Medulla oblongata (tissue), 1 donor: ENCODE data around the gene CCDC142.
"Not testable (repeated sequence)": the region's sequence is repeated elsewhere in the genome, so short reads cannot be mapped to it uniquely, and the experiment has no call there.

ENCODE experiments used
- DNase-seq: peaks from one replicate; pipeline ENCODE4 v3.0.0-alpha.2; 2015; ENCODE audit errors: extremely low spot score

The CCDC142 gene

GRCh38 chr2:74498500-74499266 lies 15.9 kb upstream of the CCDC142 start:
- no peak for DNase-seq

DNA sequence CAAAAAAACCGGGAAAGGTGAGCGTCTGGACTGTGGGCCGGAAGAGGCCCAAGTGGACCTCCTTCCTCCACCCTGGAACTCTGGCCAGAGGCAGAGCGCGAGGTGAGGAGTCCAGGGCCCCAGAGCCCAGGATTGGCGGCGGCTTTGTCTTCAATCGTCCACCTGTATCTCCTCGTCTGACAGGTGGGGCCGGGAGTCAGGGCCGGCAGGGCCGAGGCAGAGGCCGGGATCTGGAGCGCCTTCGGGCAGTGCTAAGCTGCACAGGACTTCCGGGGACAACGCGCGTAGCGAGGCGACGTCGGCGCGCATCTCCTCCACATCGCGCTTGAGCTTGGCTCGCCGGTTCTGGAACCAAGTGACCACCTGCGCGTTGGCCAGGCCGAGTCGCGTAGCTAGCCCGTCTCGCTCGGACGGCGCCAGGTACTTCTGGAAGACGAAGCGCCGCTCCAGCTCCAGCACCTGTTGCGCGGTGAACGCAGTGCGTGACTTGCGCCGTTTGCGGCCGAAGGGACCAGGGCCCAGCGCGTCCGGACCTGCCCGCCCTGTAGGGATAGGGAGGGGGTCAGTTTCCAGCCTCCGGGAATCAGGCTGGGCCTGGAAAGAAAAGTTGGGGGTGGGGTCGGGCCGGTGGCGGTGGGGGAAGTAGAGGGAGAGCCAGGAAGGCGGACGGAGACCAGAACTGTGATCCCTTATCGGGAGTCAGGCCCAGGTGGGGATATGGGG lies 15.1 kb upstream of the CCDC142 start:
- no peak for DNase-seq

DNA sequence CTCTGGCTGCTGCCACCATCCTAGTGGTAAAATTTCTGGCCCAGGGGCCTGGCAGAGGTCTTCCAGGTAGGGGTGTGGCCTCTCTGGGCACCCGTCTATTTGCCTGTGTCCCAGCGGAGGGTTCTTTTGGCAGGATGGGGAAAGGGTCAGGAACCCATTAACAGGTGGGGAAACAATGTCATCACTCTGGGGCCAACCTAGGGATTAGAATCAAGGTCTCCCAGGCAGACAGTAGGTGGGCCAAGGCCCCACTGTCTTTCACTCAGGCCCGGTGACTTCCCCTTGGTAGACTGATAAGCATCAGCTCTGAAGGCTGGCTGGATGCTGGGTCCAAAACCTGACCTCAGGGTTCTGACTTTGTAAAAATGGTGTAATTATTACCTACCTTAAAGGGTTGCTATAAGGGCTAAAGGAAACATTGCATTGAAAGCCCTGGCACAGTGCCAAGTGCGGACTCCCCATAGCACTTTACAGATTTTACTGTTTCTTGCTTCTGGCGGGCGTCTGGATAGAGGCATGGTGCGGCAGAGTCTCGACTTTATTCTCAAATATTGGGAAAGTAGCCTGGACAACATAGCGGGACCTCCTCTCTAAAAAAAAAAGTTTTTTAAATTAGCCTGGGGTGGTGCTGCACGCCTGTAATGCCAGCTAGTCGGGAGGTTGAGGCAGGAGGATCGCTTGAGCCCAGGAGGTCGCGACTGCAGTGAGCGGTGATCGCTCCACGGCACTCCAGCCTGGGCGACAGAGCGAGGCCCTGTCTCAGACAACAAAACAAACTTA lies 14.4 kb upstream of the CCDC142 start:
- no peak for DNase-seq

- DNase-seq = no peak
Measured at GRCh38 chr2:74495440-74495839, 12.6 kb upstream of the CCDC142 start.

- DNase-seq = no peak
Measured at GRCh38 chr2:74493546-74493945, 10.7 kb upstream of the CCDC142 start.

GRCh38 chr2:74491648-74492544 lies 9.1 kb upstream of the CCDC142 start:
- DNase-seq = no peak

GRCh38 chr2:74489906-74490305 lies 7.1 kb upstream of the CCDC142 start:
- no peak for DNase-seq

- no peak for DNase-seq
Measured at GRCh38 chr2:74488643-74489481, 6.1 kb upstream of the CCDC142 start.

DNA sequence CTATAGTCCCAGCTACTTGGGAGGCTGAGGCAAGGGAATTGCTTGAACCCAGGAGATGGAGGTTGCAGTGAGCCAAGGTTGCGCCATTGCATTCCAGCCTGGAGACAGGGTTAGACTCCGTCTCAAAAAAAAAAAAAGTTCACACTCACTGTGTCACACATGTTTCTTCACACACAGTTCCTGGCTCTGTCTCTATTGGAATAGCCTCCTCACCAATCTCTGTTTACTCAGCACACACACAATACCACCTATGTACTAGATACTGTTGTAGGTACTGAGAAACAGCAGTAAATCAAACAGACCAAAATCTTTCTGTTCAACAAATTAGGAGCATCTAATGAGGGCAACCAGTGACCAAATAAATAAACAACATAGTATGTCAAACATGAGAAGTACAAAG lies 3.3 kb upstream of the CCDC142 start:
- DNase-seq = no peak

DNA sequence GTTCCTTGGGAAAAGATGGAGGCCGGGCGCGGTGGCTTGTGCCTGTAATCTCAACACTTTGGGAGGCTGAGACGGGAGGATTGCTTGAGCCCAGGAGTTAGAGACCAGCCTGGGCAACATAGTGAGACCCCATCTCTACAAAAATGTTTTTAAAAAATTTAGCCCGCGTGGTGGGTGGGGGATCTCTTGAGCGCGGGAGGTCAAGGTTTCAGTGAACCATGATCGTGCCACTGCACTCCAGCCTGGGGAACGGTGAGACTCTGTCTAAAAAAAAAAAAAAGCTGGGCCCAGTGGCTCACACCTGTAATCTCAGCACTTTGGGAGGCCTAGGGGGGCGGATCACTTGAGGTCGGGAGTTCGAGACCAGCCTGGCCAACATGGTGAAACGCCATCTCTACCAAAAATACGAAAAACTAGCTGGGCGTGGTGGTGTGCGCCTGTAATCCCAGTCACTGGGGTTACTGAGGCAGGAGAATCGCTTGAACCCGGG lies 922 bp upstream of the CCDC142 start:
- DNase-seq = not testable (repeated sequence)

DNA sequence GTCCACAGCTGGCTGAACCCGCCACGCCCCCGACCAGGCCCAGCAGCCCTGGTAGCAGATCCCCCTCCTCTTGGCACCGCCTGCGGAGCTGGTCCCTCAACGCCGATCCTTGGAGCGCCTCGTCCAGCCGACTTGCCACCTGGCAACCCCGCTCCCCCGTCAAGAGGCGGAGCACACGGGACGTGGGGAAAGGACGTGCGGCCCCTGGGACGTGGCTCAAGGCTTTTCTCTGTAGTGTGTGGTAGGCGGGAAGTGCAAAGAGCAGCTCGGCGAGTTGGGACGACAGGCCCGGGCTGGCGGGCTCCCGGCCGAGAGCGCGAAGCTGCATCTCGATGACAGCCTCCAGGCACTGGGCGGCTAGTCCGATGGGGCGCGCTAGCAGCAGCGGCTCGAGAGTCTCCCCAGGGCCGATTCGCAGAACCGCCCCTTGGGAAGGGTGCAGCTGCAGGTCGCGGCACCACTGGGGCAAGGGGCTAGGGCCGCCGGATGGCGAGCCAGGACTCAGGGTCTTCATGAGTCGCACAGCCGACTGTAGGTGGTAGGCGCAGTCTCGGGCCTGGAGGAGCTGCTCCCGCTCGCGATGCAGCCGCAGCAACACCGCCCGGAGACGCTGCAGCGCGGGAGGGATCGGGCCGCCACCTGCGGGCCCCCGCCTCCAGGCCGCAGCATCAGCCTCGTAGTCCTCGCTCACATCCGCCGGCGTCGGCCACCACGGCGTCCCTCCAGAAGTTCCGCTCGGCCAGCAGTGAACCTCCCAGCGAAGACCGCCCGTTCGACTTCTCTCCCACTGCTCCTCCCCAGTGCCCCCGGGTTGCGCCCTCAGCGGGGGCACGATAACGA lies 617 bp downstream of the CCDC142 start:
- no peak for DNase-seq

GRCh38 chr2:74481431-74481830 lies 1.4 kb downstream of the CCDC142 start:
- no peak for DNase-seq

DNA sequence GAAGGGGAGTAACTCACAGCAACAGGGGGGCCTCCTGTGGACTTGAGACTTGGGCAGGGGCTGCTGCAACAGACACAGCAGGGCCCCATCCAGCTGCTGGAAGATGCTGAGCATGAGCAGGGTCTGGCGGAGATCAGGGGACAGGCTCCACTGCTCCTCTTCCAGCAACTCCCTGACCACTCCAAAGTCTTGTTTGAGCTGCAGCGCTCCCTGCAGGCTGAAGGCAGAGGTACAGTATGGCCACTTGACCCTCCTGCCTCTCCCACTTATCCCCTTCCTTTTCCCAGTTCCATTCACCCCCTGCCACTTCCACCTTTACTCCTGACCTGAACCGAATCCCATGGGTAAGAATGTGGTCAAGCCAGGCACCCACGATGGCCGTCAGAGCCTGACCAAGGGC lies 7.9 kb downstream of the CCDC142 start:
- no peak for DNase-seq

GRCh38 chr2:74474481-74474880 lies 8.3 kb downstream of the CCDC142 start:
- DNase-seq = no peak

DNA sequence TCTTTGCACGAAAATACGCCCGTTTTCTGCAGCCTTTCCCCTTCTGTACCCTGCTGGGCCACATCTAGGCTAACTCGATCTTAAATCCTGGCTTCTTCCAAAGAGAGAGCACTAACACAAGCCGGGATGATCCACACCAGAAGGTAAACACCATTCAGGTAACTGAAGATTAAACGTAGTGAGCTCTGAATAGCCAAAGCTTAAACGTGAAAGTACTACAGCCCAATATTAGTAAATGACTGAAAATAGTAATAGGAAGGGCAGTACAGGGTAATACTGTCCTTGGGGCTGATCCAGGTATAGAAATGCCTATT lies 9.9 kb downstream of the CCDC142 start:
- no peak for DNase-seq

DNA sequence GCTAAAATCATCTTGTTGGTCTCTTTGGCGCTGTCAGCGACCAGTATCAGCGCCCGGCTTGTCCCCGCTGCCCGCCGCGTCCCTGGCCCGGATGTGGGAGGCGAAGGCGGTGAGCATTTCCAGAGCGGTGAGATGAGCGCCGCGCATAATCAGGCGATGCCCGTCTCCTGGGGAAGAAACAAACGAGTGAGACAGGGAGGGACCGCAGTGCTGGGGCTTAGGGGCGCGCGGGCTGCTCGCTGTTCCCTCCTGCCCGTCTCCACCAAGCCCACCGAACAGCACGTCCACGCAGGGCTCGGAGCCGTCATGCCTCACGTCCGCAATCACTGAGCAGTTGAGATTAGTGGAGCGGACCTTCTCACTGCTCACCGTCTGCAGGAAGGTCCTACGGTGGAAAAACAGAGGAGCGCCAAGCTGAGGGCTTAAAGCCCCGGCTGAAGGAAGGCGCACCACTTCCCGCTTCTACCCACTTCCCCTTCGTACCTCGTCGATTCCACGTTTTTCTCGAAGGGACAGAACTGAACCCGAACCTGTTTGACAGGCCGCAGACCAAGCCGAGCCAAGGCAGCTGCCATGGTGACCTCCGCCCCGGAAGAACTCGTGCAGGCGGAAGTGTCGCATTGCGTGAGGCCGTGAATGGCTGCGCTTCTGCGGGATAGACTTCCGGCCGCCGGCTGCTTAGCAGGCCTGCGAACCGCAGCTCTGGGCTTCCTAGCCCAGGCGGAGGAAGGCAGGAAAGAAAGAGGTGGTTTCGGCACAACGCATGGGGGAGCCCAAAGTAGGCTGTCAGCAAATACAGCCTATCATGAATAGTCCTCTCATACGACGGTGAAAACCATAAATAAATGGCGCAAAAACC lies 10.5 kb downstream of the CCDC142 start, which contains the start of gene MRPL53:
Gene MRPL53, minus strand, starts transcription at position 595 of the 859 bp plus-strand sequence. Its CDS starts 20 bp downstream, at position 575.
- peak; percentile 96 for DNase-seq

DNA sequence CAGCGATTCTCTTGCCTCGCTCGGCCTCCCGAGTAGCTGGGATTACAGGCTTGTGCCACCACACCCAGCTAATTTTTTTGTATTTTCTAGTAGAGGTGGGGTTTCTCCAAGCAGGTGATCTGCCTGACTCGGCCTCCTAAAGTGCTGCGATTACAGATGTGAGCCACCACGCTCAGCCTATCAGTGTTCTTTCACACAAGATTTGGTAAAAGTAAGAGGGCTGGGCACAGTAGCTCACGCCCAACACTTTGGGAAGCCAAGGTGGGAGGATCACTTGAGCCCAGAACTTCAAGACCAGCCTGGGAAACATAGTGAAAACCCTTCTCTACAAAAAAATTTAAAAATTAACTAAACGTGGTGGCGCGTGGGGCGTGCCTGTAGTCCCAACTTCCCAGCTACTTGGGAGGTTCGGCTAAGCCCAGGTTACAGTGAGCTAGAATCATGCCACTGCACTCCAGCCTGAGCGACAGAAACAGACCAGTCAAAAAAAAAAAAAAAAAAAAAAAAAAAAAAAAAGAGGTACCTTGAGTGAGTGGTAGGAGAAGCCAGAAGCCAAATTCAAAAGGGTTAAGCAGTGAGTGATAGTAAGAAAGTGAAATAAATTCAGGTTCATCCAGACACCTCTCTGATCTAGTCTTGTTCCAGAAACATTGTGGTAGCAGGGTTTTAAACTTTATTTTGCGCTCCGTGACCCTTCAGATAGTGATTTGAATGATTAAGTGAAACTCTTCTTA lies 11.3 kb downstream of the CCDC142 start:
- no peak for DNase-seq

DNA sequence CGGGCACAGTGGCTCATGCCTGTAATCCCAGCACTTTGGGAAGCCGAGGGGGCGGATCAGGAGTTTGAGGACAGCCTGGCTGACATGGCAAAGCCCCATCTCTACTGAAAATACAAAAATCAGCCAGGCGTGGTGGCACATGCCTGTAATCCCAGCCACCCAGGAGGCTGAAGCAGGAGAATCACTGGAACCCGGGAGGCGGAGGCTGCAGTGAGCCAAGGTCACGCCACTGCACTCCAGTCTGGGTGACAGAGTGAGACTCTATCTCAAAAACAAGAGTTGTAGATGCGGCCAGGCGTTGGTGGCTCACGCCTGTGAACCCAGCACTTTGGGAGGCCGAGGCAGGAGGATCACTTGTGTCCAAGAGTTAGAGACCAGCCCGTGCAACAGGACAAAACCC lies 12.1 kb downstream of the CCDC142 start:
- DNase-seq = not testable (repeated sequence)
